Mononuclear cell (primary cell): Measurements from ENCODE around the gene DIRAS1. TPM values are rescaled to one million over a fixed set of nuclear protein-coding genes. Genes with fewer than 3 reads are reported as not detected.
A peak's percentile ranks its signal among the peaks of the same experiment; 100 is the strongest.

ENCODE experiments used
- H3K27me3 ChIP-seq: 2 replicates; pipeline ENCODE4 v1.6.0; 2011; ENCODE audit warnings: low read length, control low read depth; ENCODE audit not compliant: insufficient read depth
- H3K4me1 ChIP-seq: 2 replicates; pipeline ENCODE4 v1.5.1; 2011; ENCODE audit warnings: mild to moderate bottlenecking, low read length, control low read depth; ENCODE audit not compliant: insufficient read depth
- H3K4me3 ChIP-seq: 2 replicates; pipeline ENCODE4 v1.5.1; 2011; ENCODE audit warnings: mild to moderate bottlenecking, low read length, moderate library complexity
- H3K9me3 ChIP-seq: 2 replicates; pipeline ENCODE4 v1.5.1; 2011; ENCODE audit warnings: low read depth, mild to moderate bottlenecking, control low read depth, low read length
- total RNA-seq: library from RNA; depleted of rRNA; stranded (reverse); fragments of >200 nt; gene quantifications from one replicate; pipeline ENCODE4 v1.2.3, GENCODE V29; 2012

The DIRAS1 gene
- total RNA-seq, 1 donor = 1.2 TPM

- Histone ChIP-seq H3K4me1 (no peaks in the 10 kb centered on the region), H3K4me3 (no peak overlapping the region), H3K27me3 (no peaks in the 10 kb centered on the region), H3K9me3 (no peaks in the 10 kb centered on the region)
Measured at GRCh38 chr19:2759362-2759761, 38.2 kb upstream of the DIRAS1 start.

- H3K4me3 ChIP-seq = no peak overlapping the region
- no peaks in the 10 kb centered on the region for H3K4me1 ChIP-seq
- H3K27me3 ChIP-seq = no peaks in the 10 kb centered on the region
- no peaks in the 10 kb centered on the region for H3K9me3 ChIP-seq
Measured at GRCh38 chr19:2758601-2759313, 37.6 kb upstream of the DIRAS1 start.

DNA sequence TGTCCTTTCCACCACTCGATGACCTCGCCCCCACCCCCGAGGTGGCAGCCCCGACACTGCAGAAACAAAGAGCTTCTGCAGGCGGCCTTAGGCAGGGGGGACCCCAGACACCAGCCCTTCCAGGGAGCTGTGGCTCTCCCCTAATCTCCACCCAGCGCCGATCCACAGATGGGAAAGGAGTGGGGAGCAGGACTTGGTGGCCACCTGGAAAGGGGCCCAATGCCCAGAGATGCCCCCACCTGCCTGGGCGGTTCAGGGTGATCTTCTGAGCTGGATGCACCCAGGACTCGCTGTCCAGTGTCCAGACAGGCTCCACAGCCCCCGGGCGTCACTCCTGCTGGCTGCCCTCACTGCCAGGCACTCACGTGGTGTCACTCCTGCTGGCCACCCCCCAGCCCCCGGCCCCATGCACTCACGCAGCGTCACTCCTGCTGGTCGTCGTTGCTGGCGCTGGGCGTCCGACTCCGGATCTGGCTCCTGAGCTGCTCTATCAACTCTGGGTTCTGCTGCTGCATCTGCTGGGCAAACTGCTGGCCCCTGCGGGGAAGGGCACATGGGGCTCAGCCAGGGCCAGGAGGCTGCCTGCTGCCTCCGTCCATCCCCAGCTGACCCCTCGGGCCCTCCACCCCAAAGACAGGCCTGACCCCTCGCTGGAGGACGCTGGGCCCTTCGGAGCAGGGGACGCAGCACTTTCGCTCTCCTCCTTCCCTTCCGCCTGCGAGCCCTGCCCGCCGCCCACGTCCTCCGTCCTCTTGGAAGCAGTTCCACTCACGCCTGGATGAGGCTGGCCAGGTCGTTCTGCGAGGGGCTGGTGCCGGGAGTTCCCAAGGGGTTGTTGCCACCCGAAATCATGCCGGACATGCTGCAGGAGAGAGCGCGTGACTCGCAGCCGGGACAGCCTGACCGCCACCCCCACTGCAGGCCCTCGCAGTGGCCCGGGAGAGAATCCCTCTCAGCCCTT, 36.0 kb upstream of the DIRAS1 start:
- Histone ChIP-seq H3K4me3 (no peak overlapping the region), H3K4me1 (no peaks in the 10 kb centered on the region), H3K9me3 (no peaks in the 10 kb centered on the region), H3K27me3 (no peaks in the 10 kb centered on the region)

DNA sequence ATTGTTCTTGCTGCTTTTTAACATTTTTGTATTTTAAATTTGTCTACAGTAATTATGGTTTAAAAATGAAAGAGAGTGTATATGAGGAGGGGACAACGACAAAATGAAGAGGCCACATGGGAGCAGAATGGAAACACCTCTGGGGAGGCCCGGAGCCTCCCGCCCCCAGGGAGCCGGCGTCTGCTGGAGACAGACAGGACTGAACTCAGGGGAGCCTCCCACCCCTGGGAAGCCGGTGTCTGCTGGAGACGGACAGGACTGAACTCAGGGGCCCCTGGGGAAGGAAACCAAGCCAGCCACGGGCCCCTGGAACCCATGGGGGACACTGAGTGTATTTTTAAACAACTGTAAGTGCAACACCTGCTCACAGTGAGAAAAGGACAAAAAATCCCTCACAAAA, 35.3 kb upstream of the DIRAS1 start:
- H3K4me1 ChIP-seq = no peaks in the 10 kb centered on the region
- no peaks in the 10 kb centered on the region for H3K27me3 ChIP-seq
- H3K9me3 ChIP-seq = no peaks in the 10 kb centered on the region
- H3K4me3 ChIP-seq = no peak overlapping the region

GRCh38 chr19:2755811-2756210, 34.6 kb upstream of the DIRAS1 start:
- no peaks in the 10 kb centered on the region for H3K4me1 ChIP-seq
- H3K4me3 ChIP-seq = no peak overlapping the region
- H3K9me3 ChIP-seq = no peaks in the 10 kb centered on the region
- no peaks in the 10 kb centered on the region for H3K27me3 ChIP-seq

DNA sequence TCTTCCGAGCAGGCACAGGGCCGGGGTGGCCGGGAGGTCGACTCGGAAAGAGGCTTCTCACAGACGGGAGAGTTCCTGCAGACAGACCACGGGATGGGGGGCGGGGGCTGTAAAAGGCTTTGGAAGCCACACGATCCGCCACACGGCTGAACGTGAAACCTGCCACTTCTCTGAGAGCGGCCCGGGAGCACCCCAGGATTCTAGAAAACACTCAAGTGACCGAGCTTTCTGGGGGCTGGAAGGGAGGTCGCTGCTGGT, 34.2 kb upstream of the DIRAS1 start:
- Histone ChIP-seq H3K4me3 (no peak overlapping the region), H3K9me3 (no peaks in the 10 kb centered on the region), H3K4me1 (no peaks in the 10 kb centered on the region), H3K27me3 (no peaks in the 10 kb centered on the region)

- no peaks in the 10 kb centered on the region for H3K4me1 ChIP-seq
- no peaks in the 10 kb centered on the region for H3K9me3 ChIP-seq
- no peaks in the 10 kb centered on the region for H3K27me3 ChIP-seq
- no peak overlapping the region for H3K4me3 ChIP-seq
Measured at GRCh38 chr19:2754659-2755447, 33.7 kb upstream of the DIRAS1 start.

GRCh38 chr19:2751438-2751830, 30.3 kb upstream of the DIRAS1 start:
- Histone ChIP-seq H3K4me1 (peaks cover 6% of the 10 kb centered on the region), H3K4me3 (no peak overlapping the region), H3K27me3 (no peaks in the 10 kb centered on the region), H3K9me3 (no peaks in the 10 kb centered on the region)

DNA sequence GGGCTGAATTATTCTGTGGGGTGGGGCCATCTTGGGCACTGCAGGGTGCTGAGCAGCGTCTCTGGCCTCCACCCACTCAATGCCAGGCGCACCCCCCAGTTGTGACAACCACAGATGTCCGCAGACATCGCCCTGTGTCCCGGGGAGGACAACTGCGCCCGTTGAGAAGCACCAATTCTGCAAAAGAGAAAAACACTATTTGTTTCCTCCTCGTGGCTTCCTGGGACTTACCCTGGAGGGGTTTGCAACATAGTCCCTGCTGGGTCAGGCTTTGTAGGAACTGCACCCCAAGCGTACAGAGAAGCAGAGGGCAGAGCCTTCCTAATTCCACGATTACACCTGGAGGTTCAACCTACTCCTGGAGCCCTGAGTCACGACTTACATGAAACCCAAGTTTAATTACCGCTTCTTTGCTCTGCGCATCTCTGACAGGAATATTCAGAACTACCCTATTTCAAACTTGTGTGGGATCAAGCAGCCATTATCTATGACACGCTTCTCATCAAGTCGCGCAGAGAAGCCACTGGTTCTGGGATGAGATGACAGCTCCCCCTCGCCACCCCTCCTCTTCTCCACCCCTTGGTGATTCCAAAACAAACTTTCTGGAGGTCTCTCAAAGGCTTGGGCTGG, 29.8 kb upstream of the DIRAS1 start:
- Histone ChIP-seq H3K4me1 (peaks cover 6% of the 10 kb centered on the region), H3K4me3 (no peak overlapping the region), H3K9me3 (no peaks in the 10 kb centered on the region), H3K27me3 (no peaks in the 10 kb centered on the region)

DNA sequence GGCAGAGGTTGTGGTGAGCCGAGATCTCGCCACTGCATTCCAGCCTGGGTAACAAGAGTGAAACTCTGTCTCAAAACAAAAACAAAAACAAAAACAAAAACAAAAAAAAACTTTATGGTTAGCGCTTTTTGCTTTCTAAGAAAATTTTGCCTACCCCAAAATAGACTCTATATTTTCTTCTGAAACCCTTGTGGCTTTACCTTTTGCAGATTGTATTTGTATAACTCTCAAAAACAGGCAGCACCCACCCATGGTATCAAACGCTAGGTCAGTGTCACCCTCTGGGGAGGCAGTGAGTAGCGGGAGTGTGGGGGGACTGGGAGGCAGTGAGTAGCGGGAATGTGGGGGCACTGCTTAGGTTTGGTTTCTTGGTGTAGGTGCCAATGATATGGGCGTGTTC, 26.2 kb upstream of the DIRAS1 start:
- H3K4me3 ChIP-seq = no peak overlapping the region
- no peaks in the 10 kb centered on the region for H3K9me3 ChIP-seq
- peaks cover 6% of the 10 kb centered on the region for H3K4me1 ChIP-seq
- H3K27me3 ChIP-seq = no peaks in the 10 kb centered on the region

GRCh38 chr19:2744113-2744512, 22.9 kb upstream of the DIRAS1 start:
- Histone ChIP-seq H3K9me3 (no peaks in the 10 kb centered on the region), H3K27me3 (no peaks in the 10 kb centered on the region), H3K4me1 (peaks cover 8% of the 10 kb centered on the region), H3K4me3 (no peak overlapping the region)

DNA sequence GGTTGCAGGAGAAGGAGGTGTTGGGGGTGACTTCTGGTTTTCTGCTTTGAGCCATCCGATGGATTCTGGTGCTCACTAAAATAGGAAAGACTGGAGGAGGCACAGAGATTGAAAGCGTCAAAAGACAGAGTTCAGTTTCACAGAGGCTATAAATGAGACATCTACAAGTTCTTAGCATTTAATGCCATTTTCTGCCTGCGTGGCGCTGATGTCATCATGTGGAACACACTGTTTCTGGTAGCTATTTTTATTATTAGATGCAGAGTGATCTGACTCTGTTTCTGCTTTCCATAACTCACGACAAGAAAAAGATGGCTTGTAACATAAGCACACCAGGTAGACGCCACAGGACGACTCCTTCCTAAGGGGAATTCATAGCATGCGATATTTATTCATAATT, 21.9 kb upstream of the DIRAS1 start:
- Histone ChIP-seq H3K27me3 (no peaks in the 10 kb centered on the region), H3K9me3 (no peaks in the 10 kb centered on the region), H3K4me3 (no peak overlapping the region), H3K4me1 (peaks cover 14% of the 10 kb centered on the region)

DNA sequence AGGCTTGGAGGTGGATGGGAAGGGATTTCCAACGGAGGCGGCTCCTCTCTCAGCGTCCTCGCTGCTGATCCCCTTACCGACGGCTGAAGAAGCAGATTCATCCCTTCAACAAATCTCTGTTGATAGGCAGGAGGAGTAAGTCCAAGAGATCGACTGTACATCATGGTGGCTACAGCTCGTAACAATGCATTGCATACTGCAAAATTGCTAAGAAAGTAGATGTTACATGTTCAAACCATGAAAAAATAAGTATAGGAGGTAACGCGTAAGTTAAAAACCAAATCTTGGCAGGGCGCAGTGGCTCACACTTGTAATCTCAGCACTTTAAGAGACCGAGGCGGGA, 19.1 kb upstream of the DIRAS1 start:
- Histone ChIP-seq H3K4me3 (no peak overlapping the region), H3K9me3 (no peaks in the 10 kb centered on the region), H3K4me1 (peaks cover 32% of the 10 kb centered on the region), H3K27me3 (no peaks in the 10 kb centered on the region)

GRCh38 chr19:2739602-2740313, 18.6 kb upstream of the DIRAS1 start, which contains the start of gene SLC39A3:
TSS of gene SLC39A3 (minus strand) at chr19:2740017. CDS start at chr19:2737257, 2,760 bp downstream.
- H3K4me3 ChIP-seq = peak within 1 kb of the TSS; percentile 64
- no peaks in the 10 kb centered on the region for H3K27me3 ChIP-seq
- H3K9me3 ChIP-seq = no peaks in the 10 kb centered on the region
- H3K4me1 ChIP-seq = peaks cover 32% of the 10 kb centered on the region
